Activated T-cell treated with anti-CD3 and anti-CD28 coated beads, Interleukin-2, amount 50 U/mL, for 48 hours (primary cell): ENCODE data around the gene TMA7B.

Source experiments
- DNase-seq, 2 experiments: peaks; one replicate each; pipeline ENCODE4 v3.0.0-alpha.2; 2020

TMA7B gene

DNA sequence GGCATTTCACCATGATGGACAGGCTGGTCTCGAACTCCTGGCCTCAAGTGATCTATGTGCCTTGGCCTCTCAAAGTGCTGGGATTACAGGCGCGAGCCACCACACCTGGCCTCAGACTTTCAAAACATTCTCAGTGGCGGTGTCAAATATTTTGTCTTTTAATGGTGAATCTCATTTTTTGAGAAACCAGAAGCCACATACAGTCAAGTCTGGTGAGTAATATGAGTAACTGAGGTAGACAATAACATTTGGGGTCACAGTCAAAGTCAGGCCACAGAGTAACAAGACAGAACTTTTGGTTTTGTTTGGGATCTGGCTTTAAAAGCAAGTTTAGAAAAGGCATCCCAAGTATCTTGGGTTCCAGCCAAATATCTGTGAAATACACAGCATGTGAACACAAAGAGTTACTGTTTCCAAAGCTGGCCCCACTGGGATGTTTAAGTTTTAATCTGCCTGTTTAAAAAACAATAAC, 5.6 kb upstream of the TMA7B start:
- DNase-seq: no peak

DNA sequence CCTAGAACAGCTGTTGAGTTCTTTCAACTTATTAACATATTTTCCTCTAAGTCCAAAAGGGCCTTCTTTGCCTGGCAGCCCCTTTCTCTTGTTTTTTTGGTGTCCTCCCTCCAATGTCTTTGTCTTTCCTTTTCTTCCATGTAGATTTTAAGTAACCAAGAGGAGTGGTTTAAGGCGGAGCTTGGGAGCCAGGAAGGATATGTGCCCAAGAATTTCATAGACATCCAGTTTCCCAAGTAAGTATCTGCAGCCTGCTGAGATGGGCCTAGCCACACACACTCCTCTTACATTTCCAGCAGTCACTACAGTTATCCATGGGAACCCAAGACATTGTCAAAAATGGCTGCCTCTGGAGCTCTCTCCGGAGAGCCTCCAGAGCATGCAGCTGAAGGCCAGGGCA, 4.5 kb upstream of the TMA7B start:
- DNase-seq: no peak

DNA sequence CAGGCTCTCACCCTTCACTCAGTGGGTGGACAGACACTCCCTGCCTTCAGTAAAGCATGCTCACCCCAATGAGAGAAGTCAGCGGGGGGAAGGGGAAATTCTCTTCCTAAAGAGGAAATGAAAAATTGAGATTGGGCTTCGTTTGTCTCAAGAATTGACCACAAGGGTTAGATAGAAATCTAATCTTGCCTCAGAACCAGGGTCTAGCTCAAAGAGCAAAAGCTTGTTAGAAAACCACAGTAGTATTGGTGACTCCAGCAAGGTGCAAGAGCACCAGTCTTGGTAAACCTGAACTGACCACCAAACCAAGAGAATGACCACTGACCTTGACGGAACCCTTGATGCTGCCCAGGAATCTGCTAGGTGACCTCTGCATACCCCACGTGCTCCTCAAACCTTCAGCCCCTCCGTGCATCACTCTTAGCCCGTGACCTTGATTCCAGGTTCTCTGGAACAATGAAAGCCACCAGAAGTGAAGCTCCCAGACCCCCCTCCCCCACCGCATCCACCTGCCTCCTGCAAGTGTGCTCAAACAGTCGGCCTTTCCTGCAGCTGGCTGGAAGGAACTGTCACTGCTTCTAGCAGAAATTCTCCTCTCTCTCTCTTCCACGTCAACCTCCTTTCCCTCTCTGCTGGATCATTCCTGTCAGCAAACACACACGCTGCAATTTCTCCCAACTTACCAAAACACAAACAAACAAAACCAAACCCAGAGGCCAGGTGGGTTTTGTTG, 3.1 kb upstream of the TMA7B start:
- DNase-seq: no peak

DNA sequence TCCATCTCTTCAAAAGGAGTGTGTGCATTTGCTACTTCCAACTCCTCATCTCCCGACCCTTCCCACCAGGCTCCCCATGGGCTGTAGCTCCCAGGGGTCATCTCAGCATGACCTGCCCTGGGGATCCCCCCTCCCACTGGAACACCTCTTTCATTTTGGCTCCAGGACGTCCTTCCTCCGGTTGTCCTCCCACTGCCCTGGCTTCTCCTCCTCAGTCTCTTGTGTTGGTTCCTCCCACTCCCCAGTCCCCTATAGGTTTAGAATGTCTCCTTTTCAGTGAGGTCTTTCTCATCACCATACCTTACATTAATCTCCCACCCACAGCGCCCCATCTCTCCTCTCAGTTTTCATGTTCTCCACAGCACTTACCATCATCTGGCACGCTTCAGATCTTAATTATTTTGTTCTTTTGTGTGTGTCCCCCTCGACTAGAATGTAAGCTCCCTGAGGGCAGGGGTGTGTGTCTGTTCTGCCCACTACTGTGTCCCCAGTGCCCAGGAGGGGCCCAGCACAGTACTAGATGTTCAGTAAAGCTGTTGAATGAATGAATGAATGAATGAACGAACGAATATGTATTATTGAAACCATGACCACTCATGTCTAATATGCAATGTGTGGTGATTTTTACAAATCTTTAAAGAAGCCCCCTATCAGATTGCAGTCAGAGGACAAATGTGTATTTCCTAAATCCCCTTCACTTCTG, 2.0 kb upstream of the TMA7B start:
- DNase-seq: no peak

DNA sequence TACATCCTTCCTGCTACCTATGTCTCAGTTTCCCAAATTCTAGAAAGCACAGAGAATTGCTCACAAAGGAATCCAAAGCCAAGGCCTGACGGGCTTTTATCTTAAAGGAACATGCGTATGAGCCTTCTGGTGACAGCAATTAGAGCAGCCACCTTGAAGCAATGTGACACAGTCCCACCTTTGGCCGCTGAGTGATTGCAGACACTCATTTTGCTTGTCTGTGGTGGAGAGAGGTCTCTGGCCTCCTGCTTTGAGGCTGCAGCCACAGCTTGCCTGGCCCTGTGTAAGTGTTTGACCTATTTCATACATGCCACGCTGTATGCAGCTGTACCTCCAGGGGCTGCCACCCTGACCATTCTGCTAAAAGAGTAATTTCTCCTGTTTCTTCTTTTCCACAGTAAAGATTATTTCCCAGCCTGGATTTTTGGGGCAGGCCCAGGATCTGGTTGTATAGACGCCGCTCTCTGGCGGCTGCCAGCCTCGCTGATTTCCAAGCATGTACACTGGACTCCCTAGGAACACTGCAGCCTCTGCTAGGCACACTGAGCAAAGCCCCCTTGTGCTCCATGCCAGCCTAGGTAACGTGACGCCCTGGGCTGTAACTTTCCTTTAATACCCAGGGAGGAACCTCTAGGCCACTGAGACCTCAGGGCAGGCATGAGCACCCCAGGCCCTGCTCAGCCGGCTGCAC, 1.1 kb upstream of the TMA7B start:
- no peak for DNase-seq

DNA sequence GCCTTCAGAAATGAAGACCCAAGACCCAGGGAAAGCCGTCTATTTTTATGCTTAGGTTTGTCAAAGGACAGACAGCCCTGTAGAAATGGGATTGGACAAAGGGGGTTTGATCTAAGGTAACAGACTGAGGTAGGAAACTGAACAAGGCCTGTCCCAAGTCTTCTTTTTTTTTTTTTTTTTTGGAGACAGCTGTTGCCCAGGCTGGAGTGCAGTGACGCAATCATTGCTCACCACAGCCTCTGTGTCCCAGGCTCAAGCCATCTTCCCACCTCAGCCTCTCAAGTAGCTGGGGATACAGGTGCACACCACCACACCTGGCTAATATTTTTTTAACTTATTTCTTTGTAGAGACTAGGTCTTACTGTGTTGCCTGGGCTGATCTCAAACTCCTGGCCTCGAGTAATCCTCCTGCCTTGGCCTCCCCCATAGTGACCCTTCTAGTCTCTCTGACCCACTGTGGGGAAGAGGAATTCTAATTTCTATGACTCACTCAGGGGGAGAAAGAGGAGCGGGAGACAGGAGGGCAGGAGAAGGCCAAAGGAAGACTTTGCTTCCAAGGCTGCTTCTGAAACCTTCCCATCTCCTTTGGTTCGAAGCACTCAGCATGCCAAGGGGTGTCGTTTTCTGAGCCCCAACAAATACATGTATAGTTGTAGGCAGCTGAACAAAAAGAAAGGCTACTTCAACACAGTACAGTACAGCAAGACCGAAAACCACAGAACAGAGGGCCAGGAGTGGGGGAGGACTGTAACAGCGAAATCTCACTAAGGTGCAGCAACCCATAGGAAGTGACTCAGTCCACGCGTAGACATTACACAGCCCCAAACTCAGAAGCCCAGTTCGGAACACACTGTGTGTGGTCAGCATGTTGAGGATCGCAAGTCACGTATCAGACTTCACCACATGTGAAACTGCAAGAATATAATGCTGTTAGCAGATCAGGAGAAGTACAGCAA, 872 bp downstream of the TMA7B start:
- peak; percentile 75 to 82 for DNase-seq

DNA sequence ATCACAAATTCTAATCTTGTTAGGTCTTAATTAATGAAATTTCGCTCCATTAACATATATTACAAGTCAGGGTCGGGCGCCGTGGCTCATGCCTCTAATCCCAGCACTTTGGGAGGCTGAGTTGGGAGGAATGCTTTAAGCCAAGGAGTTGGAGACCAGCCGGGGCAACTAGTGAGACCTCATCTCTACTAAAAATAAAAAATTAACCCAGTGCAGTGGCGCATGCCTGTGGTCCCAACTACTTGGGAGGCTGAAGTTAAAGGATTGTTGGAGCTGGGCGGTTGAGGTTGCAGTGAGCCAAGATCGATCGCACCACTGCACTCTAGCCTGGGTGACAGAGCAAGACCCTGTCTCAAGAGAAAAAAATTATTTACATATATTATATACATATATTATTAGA, 1.9 kb downstream of the TMA7B start:
- DNase-seq: no peak

DNA sequence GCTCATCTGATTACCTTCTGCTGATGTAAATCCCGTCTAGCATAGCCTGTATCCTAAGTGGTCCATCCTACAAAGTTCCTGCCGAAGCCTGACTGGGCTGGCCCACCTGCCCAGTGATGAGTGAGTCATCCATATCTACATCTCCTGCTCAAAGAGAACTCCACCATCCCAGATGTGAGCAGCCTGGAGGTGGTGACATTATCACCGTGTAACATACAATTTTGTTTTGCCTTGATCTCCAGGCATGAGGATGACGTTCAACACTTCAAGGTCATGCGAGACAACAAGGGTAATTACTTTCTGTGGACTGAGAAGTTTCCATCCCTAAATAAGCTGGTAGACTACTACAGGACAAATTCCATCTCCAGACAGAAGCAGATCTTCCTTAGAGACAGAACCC, 5.6 kb downstream of the TMA7B start:
- no peak for DNase-seq

DNA sequence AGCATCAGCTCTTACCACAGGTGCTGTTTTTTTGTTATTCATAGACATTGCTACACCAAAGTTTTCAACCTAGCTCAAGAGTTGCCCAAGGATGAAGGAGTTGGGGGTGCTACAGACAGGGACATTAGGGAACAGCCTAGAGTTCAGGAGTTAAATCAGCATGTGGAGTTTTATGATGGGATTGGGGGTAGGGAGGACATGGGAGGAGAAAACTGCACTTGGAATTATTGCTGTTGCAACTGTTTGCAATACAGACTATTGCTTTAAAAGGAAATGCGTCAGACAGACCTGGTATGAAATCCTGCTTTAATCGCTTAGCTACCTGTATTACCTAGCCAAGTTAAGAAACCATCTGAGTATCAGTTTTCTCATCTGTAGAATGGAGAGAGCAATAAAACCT, 6.3 kb downstream of the TMA7B start:
- DNase-seq: no peak

DNA sequence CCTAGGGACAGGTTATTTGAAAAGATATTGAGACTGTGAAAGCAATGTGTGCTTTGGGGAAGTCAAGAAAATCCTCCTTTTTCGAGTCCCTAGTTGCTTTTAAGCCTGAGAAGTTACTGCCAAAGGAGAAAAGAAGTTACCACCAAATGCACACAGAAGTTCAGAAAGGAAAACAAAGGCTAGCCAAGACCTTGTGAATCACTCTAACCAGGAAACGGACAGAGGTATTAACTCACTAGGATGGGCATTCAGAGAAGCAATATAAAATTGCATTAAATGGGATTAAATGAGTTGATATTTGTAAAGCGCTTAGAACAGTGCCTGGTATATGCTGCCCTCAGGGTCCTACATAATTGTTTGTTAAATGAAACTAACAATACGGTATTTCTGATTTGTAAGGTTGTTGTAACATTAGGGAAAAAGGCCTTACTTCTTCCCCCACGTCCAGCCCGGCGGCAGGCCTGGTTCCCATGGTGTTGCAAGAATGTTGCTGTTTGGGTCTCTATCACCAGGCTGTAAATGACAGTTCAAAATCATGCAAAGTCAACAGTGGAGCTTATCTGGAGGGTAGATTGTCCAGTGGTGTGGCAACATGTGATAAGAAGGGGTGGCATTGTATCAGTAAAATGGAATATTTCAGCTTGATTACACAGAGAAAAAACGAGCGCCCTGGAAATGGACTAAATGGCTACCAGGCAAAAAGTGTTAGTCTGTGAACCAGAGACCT, 7.1 kb downstream of the TMA7B start:
- no peak for DNase-seq

DNA sequence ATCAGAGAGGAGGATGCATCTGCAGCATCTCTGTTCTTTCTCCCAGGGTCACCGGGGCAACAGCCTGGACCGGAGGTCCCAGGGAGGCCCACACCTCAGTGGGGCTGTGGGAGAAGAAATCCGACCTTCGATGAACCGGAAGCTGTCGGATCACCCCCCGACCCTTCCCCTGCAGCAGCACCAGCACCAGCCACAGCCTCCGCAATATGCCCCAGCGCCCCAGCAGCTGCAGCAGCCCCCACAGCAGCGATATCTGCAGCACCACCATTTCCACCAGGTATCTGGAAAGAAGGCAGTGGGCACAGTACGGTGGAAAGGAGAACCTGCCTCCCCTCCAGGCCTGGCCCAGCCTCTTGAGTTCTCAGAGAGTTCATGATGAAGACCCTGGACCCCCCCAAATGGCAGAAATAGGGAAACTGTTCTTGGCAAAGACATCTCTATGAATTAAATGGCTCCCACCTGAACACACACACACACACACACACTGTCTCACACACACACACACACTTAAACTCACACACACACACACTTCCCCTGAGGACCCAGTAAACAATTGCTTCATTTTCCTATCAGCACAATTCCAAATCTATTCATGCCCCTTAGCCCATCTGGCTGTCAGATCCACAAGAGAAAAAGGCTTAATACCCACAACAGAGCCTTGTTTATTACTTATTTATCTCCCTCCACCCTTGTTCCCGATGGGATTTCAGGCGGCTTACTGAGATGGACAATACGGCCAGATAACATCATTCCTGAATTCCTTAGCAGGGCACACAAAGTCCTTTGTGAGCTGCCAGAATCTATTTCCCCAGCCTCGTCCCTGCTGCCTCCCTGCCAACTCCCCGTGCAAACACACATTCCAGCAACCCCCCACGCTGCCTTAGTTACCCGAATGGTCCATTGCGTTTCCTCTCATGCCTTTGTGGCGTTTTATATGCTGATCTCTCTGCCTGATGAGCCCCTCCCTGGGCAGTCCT, 8.1 kb downstream of the TMA7B start:
- DNase-seq: no peak

DNA sequence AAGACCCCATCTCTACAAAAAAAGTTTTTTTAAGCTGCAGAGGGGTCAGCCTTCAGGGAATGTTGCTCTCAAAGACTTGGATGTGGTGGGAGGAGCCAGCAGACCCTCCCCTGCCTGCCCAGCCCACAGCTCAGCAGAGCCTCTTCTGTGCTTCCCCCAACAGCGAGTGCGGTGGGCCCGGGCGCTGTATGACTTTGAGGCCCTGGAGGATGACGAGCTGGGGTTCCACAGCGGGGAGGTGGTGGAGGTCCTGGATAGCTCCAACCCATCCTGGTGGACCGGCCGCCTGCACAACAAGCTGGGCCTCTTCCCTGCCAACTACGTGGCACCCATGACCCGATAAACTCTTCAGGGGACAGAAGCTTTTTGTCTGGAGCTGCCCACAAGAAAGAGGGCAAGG, 10.5 kb downstream of the TMA7B start:
- DNase-seq: no peak

DNA sequence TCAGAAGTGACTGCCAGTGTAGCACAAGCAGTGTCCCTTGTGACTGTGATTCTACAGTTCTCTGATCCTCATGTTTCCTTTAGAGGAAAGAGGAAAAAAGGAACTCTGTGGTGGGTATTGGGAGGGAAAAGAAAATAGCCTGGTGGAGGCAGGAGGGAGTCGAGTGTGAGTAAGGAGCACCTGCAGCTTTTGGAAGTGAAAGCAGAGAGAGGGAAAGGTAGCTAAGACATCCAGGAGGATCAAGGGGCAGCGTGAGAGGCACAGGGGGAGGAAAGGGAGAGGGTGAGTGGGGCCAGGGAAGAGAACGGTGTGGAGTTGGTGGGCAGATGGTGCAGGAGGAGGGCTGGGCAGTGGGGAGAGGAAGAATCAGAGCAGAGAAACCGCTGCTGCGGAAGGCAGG, 12.4 kb downstream of the TMA7B start:
- no peak for DNase-seq

DNA sequence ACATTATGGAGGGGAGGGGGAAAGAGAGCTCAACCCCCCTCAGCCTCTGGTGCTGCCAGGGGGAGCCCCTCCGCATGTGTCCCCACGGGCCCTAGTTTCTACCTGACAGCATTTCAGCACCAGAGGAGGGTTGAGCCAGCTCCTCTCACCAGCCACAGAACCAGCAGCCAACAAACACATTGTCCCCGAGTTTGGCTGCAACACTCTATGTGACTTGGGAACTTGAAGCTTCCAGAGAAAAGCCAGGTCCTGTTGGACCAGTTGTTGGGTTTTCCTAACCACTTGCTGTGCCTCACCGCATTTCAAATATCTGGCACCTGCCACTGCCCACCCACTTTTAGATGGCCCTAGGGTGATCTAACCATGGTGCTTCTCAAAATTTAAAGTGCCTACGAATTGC, 13.5 kb downstream of the TMA7B start:
- no peak for DNase-seq

DNA sequence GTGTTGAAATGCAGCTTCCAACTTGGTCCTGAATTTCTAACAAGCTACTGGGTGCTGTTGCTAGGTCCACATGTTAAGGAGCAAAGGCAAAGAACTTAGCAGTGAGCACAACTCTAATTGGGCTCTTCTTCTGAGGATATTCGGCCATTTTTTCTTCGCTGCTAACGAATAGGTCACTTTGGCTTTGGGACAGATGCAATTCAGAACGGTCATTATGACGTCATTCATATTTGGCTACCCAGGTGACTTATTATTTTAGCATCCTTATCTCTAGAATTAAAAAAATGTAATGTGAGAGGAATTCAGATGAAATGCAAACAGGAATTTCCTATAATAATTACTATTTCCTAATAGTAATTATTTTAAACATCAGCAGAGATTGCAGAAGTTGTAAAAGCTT, 13.9 kb downstream of the TMA7B start:
- DNase-seq: no peak

DNA sequence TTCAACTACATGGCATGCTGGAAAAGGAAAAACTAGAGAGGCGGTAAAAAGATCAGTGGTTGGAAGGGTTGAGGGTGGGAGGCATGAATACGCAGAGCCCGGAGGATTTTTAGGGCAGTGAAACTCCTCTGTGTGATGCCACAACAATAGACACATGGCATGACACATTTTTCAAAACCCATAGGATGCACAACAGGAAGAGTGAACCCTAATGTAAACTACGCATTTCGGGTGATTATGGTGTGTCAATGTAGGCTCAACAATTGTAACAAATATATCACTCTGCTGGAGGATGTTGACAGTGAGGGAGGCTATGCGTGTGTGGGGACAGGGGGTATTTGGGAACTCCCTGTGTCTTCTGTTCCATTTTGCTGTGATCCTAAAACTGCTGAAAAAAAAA, 18.9 kb downstream of the TMA7B start:
- no peak for DNase-seq

DNA sequence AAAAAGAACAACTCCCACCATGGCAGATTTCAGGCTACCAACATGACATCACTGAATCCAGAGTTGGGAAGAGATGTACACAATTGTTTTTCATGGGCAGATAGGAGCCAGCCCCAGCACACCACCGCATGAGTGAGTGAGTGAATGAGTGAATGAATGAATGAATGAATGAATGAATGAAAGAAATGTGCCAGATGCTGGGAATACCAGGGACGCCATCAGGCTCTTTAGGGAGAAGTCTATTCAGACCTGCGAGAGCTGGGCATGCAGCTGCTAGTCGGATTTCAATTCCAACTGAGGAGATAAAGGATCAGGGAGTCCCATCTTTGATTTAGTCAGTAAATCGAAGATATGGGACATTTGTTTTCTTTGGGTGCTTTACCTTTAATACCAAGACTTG, 19.3 kb downstream of the TMA7B start:
- DNase-seq: no peak

DNA sequence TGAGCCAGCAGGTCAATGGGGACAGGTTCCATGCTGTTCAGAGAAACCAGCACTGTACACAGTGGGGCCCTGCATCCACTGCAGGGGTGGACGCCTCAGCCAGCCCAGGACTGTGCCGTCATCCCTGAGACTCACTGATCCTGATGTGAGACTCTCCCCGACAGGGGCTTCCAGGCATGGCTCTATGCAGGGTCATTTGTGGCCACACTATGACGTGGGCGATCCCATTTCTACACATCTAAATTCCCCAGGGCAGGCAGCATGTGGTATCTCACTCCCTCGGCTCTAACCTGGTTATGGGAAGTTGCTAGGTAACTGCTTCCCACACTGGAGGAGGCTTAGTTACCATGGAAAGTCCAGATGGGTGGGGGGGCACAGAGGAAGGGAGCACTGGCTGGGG, 20.4 kb downstream of the TMA7B start:
- no peak for DNase-seq

DNA sequence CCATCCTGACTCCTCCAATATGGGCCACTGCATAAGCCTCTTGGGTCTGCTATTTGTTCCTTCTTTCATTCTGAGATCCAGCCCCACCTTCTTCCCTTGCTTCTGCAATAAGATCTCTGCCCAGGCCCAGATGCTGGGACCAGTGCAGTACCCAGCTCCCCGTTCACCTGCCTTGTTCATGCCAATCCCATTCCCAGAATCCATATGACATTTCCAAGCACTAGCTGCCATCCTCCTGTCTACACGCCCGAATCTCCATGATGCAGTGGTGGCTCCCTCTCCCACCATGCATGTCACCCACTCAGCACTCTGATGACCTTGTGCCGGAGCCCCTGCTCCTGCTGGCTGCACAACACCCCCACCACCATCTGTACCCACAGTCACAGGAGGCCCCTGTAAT, 23.1 kb downstream of the TMA7B start:
- DNase-seq: no peak

DNA sequence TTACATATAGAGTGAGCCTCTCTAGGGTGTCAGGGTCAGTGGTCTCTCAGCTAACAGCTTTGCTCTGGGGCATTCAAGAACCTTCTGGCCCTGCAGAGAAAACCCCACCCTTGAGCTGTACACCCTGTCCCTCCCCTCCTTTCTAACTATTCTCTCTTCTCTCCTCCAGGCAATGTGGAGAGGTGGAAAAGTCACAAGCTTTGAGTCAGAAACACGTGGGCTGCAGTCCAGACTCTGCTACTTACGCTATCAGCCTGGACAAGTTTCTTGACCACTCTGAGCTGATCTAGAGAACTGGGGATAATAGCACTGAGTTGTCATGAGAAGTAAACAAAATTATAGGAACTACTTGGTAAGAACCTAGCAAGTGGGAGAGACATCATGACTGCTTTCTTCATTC, 23.8 kb downstream of the TMA7B start:
- DNase-seq: no peak

DNA sequence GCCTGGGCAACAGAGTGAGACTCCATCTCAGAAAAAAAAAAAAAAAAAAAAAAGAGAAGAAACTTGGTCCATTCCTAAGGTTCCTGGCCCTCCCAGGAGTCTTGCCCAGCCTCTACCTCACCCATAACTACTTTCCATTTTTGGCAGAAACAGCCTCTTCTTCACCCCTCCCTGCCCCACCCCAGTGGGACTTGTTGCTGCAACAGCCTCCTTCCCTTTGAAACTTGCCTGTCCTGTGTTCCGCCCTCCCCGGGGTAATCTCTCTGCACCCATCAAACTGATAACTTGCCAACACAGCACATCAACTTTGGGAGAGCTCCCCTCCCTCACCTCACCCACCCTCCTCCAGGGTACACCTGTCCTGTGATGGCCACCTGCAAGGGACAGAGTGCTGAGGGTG, 24.5 kb downstream of the TMA7B start:
- no peak for DNase-seq
